GM12878 (cell line): ENCODE measurements around the gene NUDT14. TPM values are rescaled to one million over a fixed set of nuclear protein-coding genes. Genes with fewer than 3 reads are reported as not detected.

Experiments
- ATAC-seq: fragments of 200-7000 bp; cut with Tn5 transposase; 3 replicates; pipeline ENCODE4 v1.9.1; 2020; ENCODE audit warnings: mild to moderate bottlenecking, moderate library complexity
- BruUV-seq: library from RNA; stranded (reverse); fragments of 400-500 nt; replicated peaks from 2 replicates; lab custom pipeline; 2021; lab: Mats Ljungman, UMichigan
- CTCF ChIA-PET: fragments of 300-600 bp; sonication (Branson Sonifier 250); formaldehyde crosslinking; extraction: SDS; loops from one replicate; lab custom pipeline; 2021; ENCODE audit warnings: inconsistent platforms; lab: Yijun Ruan, JAX
- POLR2A ChIA-PET: fragments of 350-600 bp; formaldehyde crosslinking; extraction: SDS; loops from one replicate; lab custom pipeline; 2021; ENCODE audit warnings: inconsistent platforms; lab: Charles Lee
- RAD21 ChIA-PET: fragments of 300-600 bp; sonication (Branson Sonifier 250); formaldehyde crosslinking; loops from one replicate; lab custom pipeline; 2023; ENCODE audit warnings: antibody characterized with exemption; ENCODE audit not compliant: unreplicated experiment; lab: Charles Lee
- SMC1A ChIA-PET: fragments of 300-600 bp; sonication (Branson Sonifier 250); formaldehyde crosslinking; loops from one replicate; lab custom pipeline; 2023; ENCODE audit not compliant: unreplicated experiment, uncharacterized antibody; lab: Charles Lee
- DNase-seq: peaks from one replicate; pipeline ENCODE4 v3.0.0-alpha.2; 2011; ENCODE audit warnings: low read depth, low spot score
- FAIRE-seq: peaks from 3 replicates; lab custom pipeline; 2011; peaks lifted over from hg19 to GRCh38; lab: Jason Lieb, UNC
- H2AFZ ChIP-seq: 2 replicates; pipeline ENCODE4 v1.6.0; 2011; ENCODE audit warnings: low read depth, low read length, control low read depth; ENCODE audit not compliant: control insufficient read depth
- H3K27ac ChIP-seq: 2 replicates; pipeline ENCODE4 v1.5.1; 2011; ENCODE audit warnings: control low read depth; ENCODE audit not compliant: control insufficient read depth, insufficient read depth
- H3K27me3 ChIP-seq, 2 experiments: replicated peaks in 1 of 2; 2 replicates each; pipeline versions ENCODE4 v1.6.0 to v1.6.1; 2011; ENCODE audit warnings: low read length in 1 of 2; ENCODE audit not compliant: control insufficient read depth in 2 of 2, insufficient read depth in 2 of 2
- H3K36me3 ChIP-seq, 2 experiments: 2 replicates each; pipeline ENCODE4 v1.5.1; 2011; ENCODE audit warnings: low read length in 1 of 2; ENCODE audit not compliant: control insufficient read depth in 2 of 2, insufficient read depth in 2 of 2
- H3K4me1 ChIP-seq: 2 replicates; pipeline ENCODE4 v1.6.1; 2011; ENCODE audit warnings: mild to moderate bottlenecking, low read length, moderate library complexity, mixed read lengths; ENCODE audit not compliant: control insufficient read depth, insufficient read depth
- H3K4me2 ChIP-seq: 2 replicates; pipeline ENCODE4 v1.6.0; 2011; ENCODE audit warnings: control low read depth; ENCODE audit not compliant: control insufficient read depth, insufficient read depth
- H3K4me3 ChIP-seq: fragments of 200-600 bp; sonication (generic); 2 replicates; pipeline ENCODE4 v1.5.1; 2016
- H3K79me2 ChIP-seq: 2 replicates; pipeline ENCODE4 v1.6.0; 2011; ENCODE audit warnings: low read length; ENCODE audit not compliant: control insufficient read depth, insufficient read depth
- H3K9ac ChIP-seq: 2 replicates; pipeline ENCODE4 v1.8.0; 2011; ENCODE audit warnings: low read length, control low read depth, mixed read lengths; ENCODE audit not compliant: control insufficient read depth, insufficient read depth
- H3K9me3 ChIP-seq: replicated peaks from 3 replicates; pipeline ENCODE4 v1.5.1; 2011; ENCODE audit warnings: mild to moderate bottlenecking, low read length; ENCODE audit not compliant: control insufficient read depth, insufficient read depth
- H4K20me1 ChIP-seq: 2 replicates; pipeline ENCODE4 v1.6.0; 2011; ENCODE audit not compliant: control insufficient read depth, insufficient read depth
- CBX5 ChIP-seq: sonication (generic); IDR thresholded peaks from 2 replicates; pipeline ENCODE4 v1.6.1; 2016; ENCODE audit warnings: low read depth, moderate library complexity, mild to moderate bottlenecking, inconsistent platforms
- MEF2A ChIP-seq: IDR thresholded peaks from 2 replicates; pipeline ENCODE4 v1.6.1; 2011; ENCODE audit warnings: low read depth, mild to moderate bottlenecking, low read length, moderate library complexity; ENCODE audit not compliant: insufficient read depth
- WGBS: methylation state at CpG from one replicate; pipeline ENCODE4 v1.1.6; 2016; ENCODE audit warnings: low lambda C conversion rate; ENCODE audit not compliant: insufficient replicate concordance, insufficient coverage; ENCODE audit errors: missing lambda C conversion rate; 5-methylcytosine and 5-hydroxymethylcytosine counted together
- in situ Hi-C: fragments of 300-500 bp; cut with MboI; formaldehyde crosslinking; loops from 9 replicates; pipeline ENCODE4 v1.14.3; 2018; ENCODE audit warnings: mixed read lengths
- intact Hi-C: fragments of 100-400 bp; cut with micrococcal nuclease; formaldehyde crosslinking; loops from one replicate; pipeline ENCODE4 v1.14.2; 2022; ENCODE audit not compliant: unreplicated experiment
- microRNA-seq: library from miRNA; unstranded; fragments of <30 nt; microRNA quantifications from one replicate; pipeline ENCODE4, GENCODE V29; 2018
- polyA plus RNA-seq, 11 experiments: library from polyadenylated mRNA; depleted of rRNA in 4 of 11; unstranded in 6 of 11; stranded (reverse) in 5 of 11; fragments of >200 nt; fragmentation: Nextera tagmentation in 4 of 11; fragmentation: Illumina TruSeq in 1 of 11; extraction: Ambion mirVana in 4 of 11; extraction: Trizol in 1 of 11; gene quantifications; 1 replicate in 1 of 11; 2 replicates in 10 of 11; pipeline versions ENCODE4 v1.2.1 to v1.2.3, GENCODE V29; 2011 to 2016; ENCODE audit warnings: inconsistent platforms in 2 of 11, missing spikeins in 2 of 11, low read depth in 1 of 11
- small RNA-seq: library from RNA; depleted of rRNA; stranded (forward); fragments of <200 nt; gene quantifications from one replicate; pipeline ENCODE3, GENCODE V24; 2014
- total RNA-seq, 4 experiments: library from RNA; depleted of rRNA in 3 of 4; stranded (reverse); fragments of >200 nt in 3 of 4; fragmentation: Illumina TruSeq in 1 of 4; extraction: Trizol in 1 of 4; gene quantifications; 2 replicates each; pipeline versions ENCODE4 v1.2.1 to v1.2.3, GENCODE V29; 2013 to 2021
- TF ChIP-seq, protein P1 (sequence below): fragments of 150-350 bp; IDR thresholded peaks from 2 replicates; pipeline ENCODE4 v1.6.1; 2016; ENCODE audit warnings: low read depth, low read length

The NUDT14 gene
- total and polyA plus RNA-seq, 10 of the 15 experiments (the other 5 are each of a cell fraction or from before 2014, with no cell fraction given), result 0.62 to 6.8 (median 4.3) TPM; not detected in 1

DNA sequence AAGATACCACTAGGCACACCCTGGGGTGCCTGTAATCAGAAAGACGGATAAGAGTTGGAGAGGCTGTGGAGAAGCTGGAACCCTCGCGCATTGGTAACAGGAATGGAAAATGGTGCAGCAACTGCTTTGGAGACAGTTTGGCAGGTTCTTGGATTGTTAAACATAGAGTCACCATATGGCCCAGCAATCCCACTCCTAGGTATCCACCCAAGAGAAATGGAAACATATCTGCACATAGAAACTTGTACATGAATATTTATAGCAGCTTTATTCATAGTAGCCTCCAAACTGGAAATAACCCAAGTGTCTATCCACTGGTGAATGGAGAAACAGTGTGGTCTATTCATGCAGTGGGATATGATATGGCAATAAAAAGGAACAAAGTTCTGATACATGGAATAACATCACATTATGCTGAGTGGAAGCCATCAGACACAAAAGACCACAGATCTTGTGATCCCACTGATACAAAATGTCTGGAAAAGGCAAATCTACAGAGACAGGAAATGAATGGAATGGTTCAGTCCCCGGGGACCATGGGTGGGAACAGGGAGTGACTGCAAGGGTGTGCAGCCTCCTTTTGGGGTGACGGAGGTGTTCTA is 57.9 kb downstream of the NUDT14 start:
- 48% methylated on average over 5 of the region's 5 CpGs for WGBS

More for the DNA sequence above, 57.9 kb downstream of the NUDT14 start:
- FAIRE-seq (no peak), DNase-seq (no peak), ATAC-seq (no peak)
- ChIA-PET SMC1A (no interaction called here), CTCF (no interaction called here), RAD21 (no interaction called here), POLR2A (no interaction called here)
- Histone ChIP-seq H3K9ac (no peak overlapping the region), H3K4me1 (no peaks in the 10 kb centered on the region), H2AFZ (no peak overlapping the region), H3K36me3 (no peaks in the 10 kb centered on the region), H3K4me2 (no peak overlapping the region), H4K20me1 (no peaks in the 10 kb centered on the region), H3K27me3 (no peaks in the 10 kb centered on the region; a peak in 1 of 4 replicates), H3K9me3 (peaks cover 3% of the 10 kb centered on the region; the same call in 2 of the 3 replicates), H3K4me3 (no peak overlapping the region), H3K27ac (no peak overlapping the region), H3K79me2 (no peaks in the 10 kb centered on the region)
- intact Hi-C loops, result no loop called here
- BruUV-seq, result no TSS peak
- in situ Hi-C loops, result no loop called here
- TF ChIP-seq CBX5 (no peak), MEF2A (no peak)
- TF ChIP-seq, protein P1, sequence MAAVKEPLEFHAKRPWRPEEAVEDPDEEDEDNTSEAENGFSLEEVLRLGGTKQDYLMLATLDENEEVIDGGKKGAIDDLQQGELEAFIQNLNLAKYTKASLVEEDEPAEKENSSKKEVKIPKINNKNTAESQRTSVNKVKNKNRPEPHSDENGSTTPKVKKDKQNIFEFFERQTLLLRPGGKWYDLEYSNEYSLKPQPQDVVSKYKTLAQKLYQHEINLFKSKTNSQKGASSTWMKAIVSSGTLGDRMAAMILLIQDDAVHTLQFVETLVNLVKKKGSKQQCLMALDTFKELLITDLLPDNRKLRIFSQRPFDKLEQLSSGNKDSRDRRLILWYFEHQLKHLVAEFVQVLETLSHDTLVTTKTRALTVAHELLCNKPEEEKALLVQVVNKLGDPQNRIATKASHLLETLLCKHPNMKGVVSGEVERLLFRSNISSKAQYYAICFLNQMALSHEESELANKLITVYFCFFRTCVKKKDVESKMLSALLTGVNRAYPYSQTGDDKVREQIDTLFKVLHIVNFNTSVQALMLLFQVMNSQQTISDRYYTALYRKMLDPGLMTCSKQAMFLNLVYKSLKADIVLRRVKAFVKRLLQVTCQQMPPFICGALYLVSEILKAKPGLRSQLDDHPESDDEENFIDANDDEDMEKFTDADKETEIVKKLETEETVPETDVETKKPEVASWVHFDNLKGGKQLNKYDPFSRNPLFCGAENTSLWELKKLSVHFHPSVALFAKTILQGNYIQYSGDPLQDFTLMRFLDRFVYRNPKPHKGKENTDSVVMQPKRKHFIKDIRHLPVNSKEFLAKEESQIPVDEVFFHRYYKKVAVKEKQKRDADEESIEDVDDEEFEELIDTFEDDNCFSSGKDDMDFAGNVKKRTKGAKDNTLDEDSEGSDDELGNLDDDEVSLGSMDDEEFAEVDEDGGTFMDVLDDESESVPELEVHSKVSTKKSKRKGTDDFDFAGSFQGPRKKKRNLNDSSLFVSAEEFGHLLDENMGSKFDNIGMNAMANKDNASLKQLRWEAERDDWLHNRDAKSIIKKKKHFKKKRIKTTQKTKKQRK, result no peak

Small RNAs within 50 kb of the gene (microRNA-seq; reads per million reads assigned to microRNA genes)
- gene MIR6765, result not detected

Small RNAs within 50 kb of the gene (small RNA-seq; reads per million reads assigned to genes)
- not detected for gene MIR6765

Other genes starting within 250 kb of the NUDT14 start
Only the 7 nearest of the 10 such genes appear.
- gene CLBA1, start 195.5 kb downstream of the NUDT14 start, total RNA-seq (2014; rRNA removed), result 0.76 and 0.96 TPM in 2 replicates
- 0.45 and 0.74 TPM in 2 replicates for gene CLBA1, start 195.5 kb downstream of the NUDT14 start, total RNA-seq (2014; rRNA removed; fragmentation: Illumina TruSeq; extraction: Trizol)
- gene CLBA1, start 195.5 kb downstream of the NUDT14 start, total RNA-seq (2021), result 0.56 and 0.90 TPM in 2 replicates
- 0.38 and 0.59 TPM in 2 replicates for gene CLBA1, start 195.5 kb downstream of the NUDT14 start, polyA plus RNA-seq (2011; rRNA removed)
- gene CLBA1, start 195.5 kb downstream of the NUDT14 start, polyA plus RNA-seq (2014; fragmentation: Illumina TruSeq; extraction: Trizol), result 0.24 and 0.62 TPM in 2 replicates
- under 1 TPM in 1 of 2 experiments, not detected in 1; 0.07 TPM for gene CLBA1, start 195.5 kb downstream of the NUDT14 start, polyA plus RNA-seq (2014; fragmentation: Nextera tagmentation; extraction: Ambion mirVana)
- 0.72 and 1.1 TPM in 2 replicates for gene CLBA1, start 195.5 kb downstream of the NUDT14 start, polyA plus RNA-seq (2014; rRNA removed)
- 1 to 10 TPM in 1 of 2 experiments, under 1 TPM in 1; 0.62 to 1.1 TPM for gene CLBA1, start 195.5 kb downstream of the NUDT14 start, polyA plus RNA-seq (2016; fragmentation: Nextera tagmentation; extraction: Ambion mirVana)
- 59.0 and 62.9 TPM in 2 replicates for gene CDCA4, start 160.2 kb downstream of the NUDT14 start, total RNA-seq (2014; rRNA removed)
- 28.7 and 30.1 TPM in 2 replicates for gene CDCA4, start 160.2 kb downstream of the NUDT14 start, total RNA-seq (2014; rRNA removed; fragmentation: Illumina TruSeq; extraction: Trizol)
- 56.3 and 60.2 TPM in 2 replicates for gene CDCA4, start 160.2 kb downstream of the NUDT14 start, total RNA-seq (2021)
- gene CDCA4, start 160.2 kb downstream of the NUDT14 start, polyA plus RNA-seq (2011; rRNA removed), result 35.4 and 48.5 TPM in 2 replicates
- gene CDCA4, start 160.2 kb downstream of the NUDT14 start, polyA plus RNA-seq (2014; fragmentation: Illumina TruSeq; extraction: Trizol), result 14.4 and 23.3 TPM in 2 replicates
- 10 to 100 TPM; 10.4 to 16.1 TPM for gene CDCA4, start 160.2 kb downstream of the NUDT14 start, polyA plus RNA-seq (2014; fragmentation: Nextera tagmentation; extraction: Ambion mirVana)
- 55.7 and 59.3 TPM in 2 replicates for gene CDCA4, start 160.2 kb downstream of the NUDT14 start, polyA plus RNA-seq (2014; rRNA removed)
- 10 to 100 TPM; 61.7 to 64.0 TPM for gene CDCA4, start 160.2 kb downstream of the NUDT14 start, polyA plus RNA-seq (2016; fragmentation: Nextera tagmentation; extraction: Ambion mirVana)
- gene GPR132, start 115.9 kb downstream of the NUDT14 start, total RNA-seq (2014; rRNA removed), result 45.8 and 49.3 TPM in 2 replicates
- 20.3 and 21.0 TPM in 2 replicates for gene GPR132, start 115.9 kb downstream of the NUDT14 start, total RNA-seq (2014; rRNA removed; fragmentation: Illumina TruSeq; extraction: Trizol)
- 39.6 and 40.3 TPM in 2 replicates for gene GPR132, start 115.9 kb downstream of the NUDT14 start, total RNA-seq (2021)
- gene GPR132, start 115.9 kb downstream of the NUDT14 start, polyA plus RNA-seq (2011; rRNA removed), result 10.2 and 14.9 TPM in 2 replicates
- gene GPR132, start 115.9 kb downstream of the NUDT14 start, polyA plus RNA-seq (2014; fragmentation: Illumina TruSeq; extraction: Trizol), result 4.9 and 14.5 TPM in 2 replicates
- gene GPR132, start 115.9 kb downstream of the NUDT14 start, polyA plus RNA-seq (2014; fragmentation: Nextera tagmentation; extraction: Ambion mirVana), result 1 to 10 TPM; 1.9 to 2.2 TPM
- gene GPR132, start 115.9 kb downstream of the NUDT14 start, polyA plus RNA-seq (2014; rRNA removed), result 30.0 and 30.7 TPM in 2 replicates
- gene GPR132, start 115.9 kb downstream of the NUDT14 start, polyA plus RNA-seq (2016; fragmentation: Nextera tagmentation; extraction: Ambion mirVana), result 10 to 100 TPM; 19.8 to 21.7 TPM
- gene JAG2, start 12.5 kb downstream of the NUDT14 start, total RNA-seq (2014; rRNA removed), result 0.06 TPM in 1 of 2 replicates, not detected in the other
- gene JAG2, start 12.5 kb downstream of the NUDT14 start, total RNA-seq (2014; rRNA removed; fragmentation: Illumina TruSeq; extraction: Trizol), result not detected in 2 replicates
- gene JAG2, start 12.5 kb downstream of the NUDT14 start, total RNA-seq (2021), result 0.10 and 0.19 TPM in 2 replicates
- gene JAG2, start 12.5 kb downstream of the NUDT14 start, polyA plus RNA-seq (2011; rRNA removed), result 0.05 TPM in 1 of 2 replicates, not detected in the other
- not detected in 2 replicates for gene JAG2, start 12.5 kb downstream of the NUDT14 start, polyA plus RNA-seq (2014; fragmentation: Illumina TruSeq; extraction: Trizol)
- not detected for gene JAG2, start 12.5 kb downstream of the NUDT14 start, polyA plus RNA-seq (2014; fragmentation: Nextera tagmentation; extraction: Ambion mirVana)
- gene JAG2, start 12.5 kb downstream of the NUDT14 start, polyA plus RNA-seq (2014; rRNA removed), result 0.09 and 0.14 TPM in 2 replicates
- gene JAG2, start 12.5 kb downstream of the NUDT14 start, polyA plus RNA-seq (2016; fragmentation: Nextera tagmentation; extraction: Ambion mirVana), result under 1 TPM in 1 of 2 experiments, not detected in 1; 0.04 TPM
- gene BTBD6, start 67.2 kb upstream of the NUDT14 start, total RNA-seq (2014; rRNA removed), result 33.4 and 36.0 TPM in 2 replicates
- gene BTBD6, start 67.2 kb upstream of the NUDT14 start, total RNA-seq (2014; rRNA removed; fragmentation: Illumina TruSeq; extraction: Trizol), result 18.6 and 20.8 TPM in 2 replicates
- gene BTBD6, start 67.2 kb upstream of the NUDT14 start, total RNA-seq (2021), result 26.2 and 26.4 TPM in 2 replicates
- 8.4 and 13.8 TPM in 2 replicates for gene BTBD6, start 67.2 kb upstream of the NUDT14 start, polyA plus RNA-seq (2011; rRNA removed)
- 6.2 and 17.8 TPM in 2 replicates for gene BTBD6, start 67.2 kb upstream of the NUDT14 start, polyA plus RNA-seq (2014; fragmentation: Illumina TruSeq; extraction: Trizol)
- 1 to 10 TPM; 3.6 to 9.8 TPM for gene BTBD6, start 67.2 kb upstream of the NUDT14 start, polyA plus RNA-seq (2014; fragmentation: Nextera tagmentation; extraction: Ambion mirVana)
- 36.5 and 42.0 TPM in 2 replicates for gene BTBD6, start 67.2 kb upstream of the NUDT14 start, polyA plus RNA-seq (2014; rRNA removed)
- gene BTBD6, start 67.2 kb upstream of the NUDT14 start, polyA plus RNA-seq (2016; fragmentation: Nextera tagmentation; extraction: Ambion mirVana), result 1 to 10 TPM; 1.4 to 2.1 TPM
- 25.2 and 26.5 TPM in 2 replicates for gene BRF1, start 119.7 kb upstream of the NUDT14 start, total RNA-seq (2014; rRNA removed)
- gene BRF1, start 119.7 kb upstream of the NUDT14 start, total RNA-seq (2014; rRNA removed; fragmentation: Illumina TruSeq; extraction: Trizol), result 11.5 and 11.6 TPM in 2 replicates
- gene BRF1, start 119.7 kb upstream of the NUDT14 start, total RNA-seq (2021), result 29.3 and 33.5 TPM in 2 replicates
- gene BRF1, start 119.7 kb upstream of the NUDT14 start, polyA plus RNA-seq (2011; rRNA removed), result 7.1 and 8.0 TPM in 2 replicates
- 5.3 and 8.8 TPM in 2 replicates for gene BRF1, start 119.7 kb upstream of the NUDT14 start, polyA plus RNA-seq (2014; fragmentation: Illumina TruSeq; extraction: Trizol)
- gene BRF1, start 119.7 kb upstream of the NUDT14 start, polyA plus RNA-seq (2014; fragmentation: Nextera tagmentation; extraction: Ambion mirVana), result under 1 TPM; 0.21 to 0.58 TPM
- 18.3 and 22.6 TPM in 2 replicates for gene BRF1, start 119.7 kb upstream of the NUDT14 start, polyA plus RNA-seq (2014; rRNA removed)
- 10 to 100 TPM in 1 of 2 experiments, 1 to 10 TPM in 1; 9.7 to 17.4 TPM for gene BRF1, start 119.7 kb upstream of the NUDT14 start, polyA plus RNA-seq (2016; fragmentation: Nextera tagmentation; extraction: Ambion mirVana)
- gene PACS2, start 133.4 kb upstream of the NUDT14 start, total RNA-seq (2014; rRNA removed), result 23.3 and 34.1 TPM in 2 replicates
- gene PACS2, start 133.4 kb upstream of the NUDT14 start, total RNA-seq (2014; rRNA removed; fragmentation: Illumina TruSeq; extraction: Trizol), result 9.2 and 11.4 TPM in 2 replicates
- 37.2 and 37.3 TPM in 2 replicates for gene PACS2, start 133.4 kb upstream of the NUDT14 start, total RNA-seq (2021)
- gene PACS2, start 133.4 kb upstream of the NUDT14 start, polyA plus RNA-seq (2011; rRNA removed), result 10.1 and 13.6 TPM in 2 replicates
- 5.2 and 7.4 TPM in 2 replicates for gene PACS2, start 133.4 kb upstream of the NUDT14 start, polyA plus RNA-seq (2014; fragmentation: Illumina TruSeq; extraction: Trizol)
- gene PACS2, start 133.4 kb upstream of the NUDT14 start, polyA plus RNA-seq (2014; fragmentation: Nextera tagmentation; extraction: Ambion mirVana), result under 1 TPM; 0.21 to 0.91 TPM
- gene PACS2, start 133.4 kb upstream of the NUDT14 start, polyA plus RNA-seq (2014; rRNA removed), result 30.3 and 35.7 TPM in 2 replicates
- 1 to 10 TPM; 4.5 to 5.8 TPM for gene PACS2, start 133.4 kb upstream of the NUDT14 start, polyA plus RNA-seq (2016; fragmentation: Nextera tagmentation; extraction: Ambion mirVana)